ENCODE measurements around the gene PKD2.
A peak's percentile ranks its signal among the peaks of the same experiment; 100 is the strongest.
"Not testable (repeated sequence)": the region's sequence is repeated elsewhere in the genome, so short reads cannot be mapped to it uniquely, and the experiment has no call there.

PKD2 gene

GRCh38 chr4:87989765-87990164 is 17.7 kb upstream of the PKD2 start:
- no peak for DNase-seq

- no peak for DNase-seq
These were observed 12.0 kb upstream of the PKD2 start for GRCh38 chr4:87995435-87995834.

GRCh38 chr4:87999191-87999691 is 8.2 kb upstream of the PKD2 start:
- DNase-seq, result not testable (repeated sequence)

- no peak for DNase-seq
These were observed 5.6 kb upstream of the PKD2 start for GRCh38 chr4:88001871-88002270.

- peak in 1 of 3 experiments; percentile 50 for DNase-seq
These were observed 4.6 kb upstream of the PKD2 start for GRCh38 chr4:88002786-88003185.

GRCh38 chr4:88003261-88003660 is 4.2 kb upstream of the PKD2 start:
- DNase-seq, result no peak

- no peak for DNase-seq
These were observed 2.4 kb upstream of the PKD2 start for GRCh38 chr4:88005076-88005475.

- no peak for DNase-seq
These were observed 1.5 kb upstream of the PKD2 start for GRCh38 chr4:88005946-88006345.

GRCh38 chr4:88006956-88007303 is 505 bp upstream of the PKD2 start:
- no peak for DNase-seq

GRCh38 chr4:88008122-88008742 is 797 bp downstream of the PKD2 start:
- DNase-seq, result peak; percentile 38 to 85 (median 74)

- DNase-seq, result no peak
These were observed 1.3 kb downstream of the PKD2 start for GRCh38 chr4:88008743-88009171.

- DNase-seq, result no peak
These were observed 2.4 kb downstream of the PKD2 start for GRCh38 chr4:88009871-88010270.

- no peak for DNase-seq
These were observed 3.5 kb downstream of the PKD2 start for GRCh38 chr4:88010966-88011365.

- no peak for DNase-seq
These were observed 5.2 kb downstream of the PKD2 start for GRCh38 chr4:88012647-88013046.

- DNase-seq, result no peak
These were observed 7.0 kb downstream of the PKD2 start for GRCh38 chr4:88014386-88014905.

GRCh38 chr4:88015659-88016295 is 8.3 kb downstream of the PKD2 start:
- DNase-seq, result no peak

GRCh38 chr4:88017516-88018297 is 10.3 kb downstream of the PKD2 start:
- DNase-seq, result no peak

GRCh38 chr4:88018466-88018865 is 11.0 kb downstream of the PKD2 start:
- peak in 1 of 3 experiments; percentile 17 for DNase-seq

- no peak for DNase-seq
These were observed 14.4 kb downstream of the PKD2 start for GRCh38 chr4:88021824-88022223.

GRCh38 chr4:88022289-88022688 is 14.9 kb downstream of the PKD2 start:
- no peak for DNase-seq

- not testable (repeated sequence) for DNase-seq
These were observed 18.6 kb downstream of the PKD2 start for GRCh38 chr4:88025868-88026661.

Data from NCI-H1417 (cell line).